Activated naive CD8-positive, alpha-beta T cell treated with anti-CD3 and anti-CD28 coated beads for 36 hours (primary cell): ENCODE results near the gene PNMA8B. TPM values are rescaled to one million over a fixed set of nuclear protein-coding genes. Genes with fewer than 3 reads are reported as not detected.

Experiments
- DNase-seq: peaks from one replicate; pipeline ENCODE4 v3.0.0; 2021
- H3K27ac Mint-ChIP-seq: one replicate; pipeline ENCODE4 v1.8.0; 2022; ENCODE audit warnings: mild to moderate bottlenecking, moderate library complexity, mixed read lengths
- H3K27me3 Mint-ChIP-seq: one replicate; pipeline ENCODE4 v1.8.0; 2022; ENCODE audit warnings: mild to moderate bottlenecking, mixed read lengths
- H3K36me3 Mint-ChIP-seq: one replicate; pipeline ENCODE4 v1.8.0; 2021; ENCODE audit warnings: mild to moderate bottlenecking, mixed read lengths
- H3K4me1 Mint-ChIP-seq: one replicate; pipeline ENCODE4 v1.8.0; 2021; ENCODE audit warnings: mixed read lengths
- H3K4me3 Mint-ChIP-seq: one replicate; pipeline ENCODE4 v1.8.0; 2022; ENCODE audit warnings: mild to moderate bottlenecking, moderate library complexity, mixed read lengths
- H3K9me3 Mint-ChIP-seq: one replicate; pipeline ENCODE4 v1.8.0; 2022; ENCODE audit warnings: mixed read lengths
- total RNA-seq, 2 experiments: library from RNA; stranded (reverse); gene quantifications; one replicate each; pipeline ENCODE4 v1.2.3, GENCODE V29; 2021

The PNMA8B gene
- total RNA-seq, 2 experiments from 2014 or later: 0.21 to 0.26 TPM

GRCh38 chr19:46461537-46461936 lies 34.1 kb downstream of the PNMA8B start:
- Mint-ChIP-seq H3K27me3 (peaks cover 1% of the 10 kb centered on the region), H3K27ac (no peak overlapping the region), H3K4me3 (no peak overlapping the region), H3K4me1 (no peaks in the 10 kb centered on the region), H3K9me3 (no peaks in the 10 kb centered on the region), H3K36me3 (no peaks in the 10 kb centered on the region)
- no peak for DNase-seq

GRCh38 chr19:46460981-46461380 lies 34.7 kb downstream of the PNMA8B start:
- Mint-ChIP-seq H3K27me3 (peaks cover 6% of the 10 kb centered on the region), H3K4me3 (no peak overlapping the region), H3K4me1 (no peaks in the 10 kb centered on the region), H3K27ac (no peak overlapping the region), H3K36me3 (no peaks in the 10 kb centered on the region), H3K9me3 (no peaks in the 10 kb centered on the region)
- no peak for DNase-seq

- no peak overlapping the region for H3K27ac Mint-ChIP-seq
- H3K36me3 Mint-ChIP-seq: no peaks in the 10 kb centered on the region
- H3K27me3 Mint-ChIP-seq: peaks cover 14% of the 10 kb centered on the region
Measured at GRCh38 chr19:46460055-46460454, 35.6 kb downstream of the PNMA8B start.

DNA sequence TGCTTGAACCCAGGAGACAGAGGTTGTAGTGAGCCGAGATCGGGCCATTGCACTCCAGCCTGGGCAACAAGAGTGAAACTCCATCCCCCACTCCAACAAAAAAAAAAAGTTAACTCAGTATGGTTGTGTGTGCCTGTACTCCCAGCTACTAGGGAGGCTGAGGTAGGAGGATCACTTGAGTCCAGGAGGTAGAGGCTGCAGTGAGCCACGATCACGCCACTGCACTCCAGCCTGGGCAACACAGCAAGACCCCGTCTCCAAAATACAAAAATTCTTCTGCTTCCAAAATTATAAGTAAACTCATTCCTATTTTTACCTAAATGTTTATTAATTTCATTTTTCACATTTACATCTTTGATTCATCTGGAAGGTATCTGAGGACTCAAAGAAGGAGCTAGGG lies 38.7 kb downstream of the PNMA8B start:
- no peaks in the 10 kb centered on the region for H3K4me1 Mint-ChIP-seq
- peaks cover 19% of the 10 kb centered on the region for H3K27me3 Mint-ChIP-seq
- H3K4me3 Mint-ChIP-seq: no peak overlapping the region
- H3K36me3 Mint-ChIP-seq: no peaks in the 10 kb centered on the region
- no peak overlapping the region for H3K27ac Mint-ChIP-seq
- no peaks in the 10 kb centered on the region for H3K9me3 Mint-ChIP-seq
- no peak for DNase-seq

More at GRCh38 chr19:46460055-46460454, 35.6 kb downstream of the PNMA8B start:
- Mint-ChIP-seq H3K4me3 (no peak overlapping the region), H3K9me3 (no peaks in the 10 kb centered on the region), H3K4me1 (no peaks in the 10 kb centered on the region)
- DNase-seq: no peak

DNA sequence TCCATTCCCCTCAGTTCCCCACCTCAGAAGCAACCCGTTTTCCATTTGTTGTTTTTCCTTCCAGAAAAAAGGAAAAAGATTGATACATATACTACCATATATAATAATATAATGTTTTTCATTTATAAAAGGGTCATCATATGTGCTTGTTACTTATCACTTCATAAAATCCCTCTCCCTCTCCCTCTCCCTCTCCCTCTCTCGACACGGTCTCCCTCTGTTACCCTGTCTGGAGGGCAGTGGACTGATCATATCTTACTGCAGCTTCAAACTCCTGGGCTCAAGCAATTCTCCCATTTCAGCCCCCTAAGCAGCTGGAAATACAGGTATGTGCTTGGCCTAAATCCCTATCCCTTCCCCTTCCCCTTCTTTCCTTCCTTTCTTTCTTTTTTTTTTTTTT lies 41.4 kb downstream of the PNMA8B start:
- Mint-ChIP-seq H3K4me3 (no peak overlapping the region), H3K9me3 (peaks cover 7% of the 10 kb centered on the region), H3K36me3 (no peaks in the 10 kb centered on the region), H3K27me3 (peaks cover 19% of the 10 kb centered on the region), H3K4me1 (no peaks in the 10 kb centered on the region), H3K27ac (no peak overlapping the region)
- DNase-seq: no peak

DNA sequence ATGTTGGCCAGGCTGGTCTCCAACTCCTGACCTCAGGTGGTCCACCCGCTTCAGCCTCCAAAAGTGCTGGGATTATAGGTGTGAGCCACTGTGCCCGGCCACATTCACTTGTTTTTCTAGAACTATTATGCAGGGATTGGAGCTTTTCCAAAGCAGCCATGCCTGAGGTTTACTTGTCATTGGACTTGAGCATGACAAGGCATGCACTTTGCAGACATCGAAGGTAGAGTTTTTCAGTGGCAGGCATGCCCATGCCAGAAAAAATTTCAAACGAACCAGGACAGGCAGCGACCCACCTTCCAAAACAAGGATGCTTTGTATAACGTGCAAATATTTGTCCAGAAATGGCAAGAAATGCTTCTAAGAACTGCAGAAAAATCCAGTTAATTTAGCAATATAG lies 42.0 kb downstream of the PNMA8B start:
- Mint-ChIP-seq H3K4me3 (no peak overlapping the region), H3K9me3 (peaks cover 9% of the 10 kb centered on the region), H3K27ac (no peak overlapping the region), H3K36me3 (no peaks in the 10 kb centered on the region), H3K4me1 (no peaks in the 10 kb centered on the region), H3K27me3 (peaks cover 19% of the 10 kb centered on the region)
- no peak for DNase-seq

- peaks cover 19% of the 10 kb centered on the region for H3K27me3 Mint-ChIP-seq
- DNase-seq: no peak
- peaks cover 9% of the 10 kb centered on the region for H3K9me3 Mint-ChIP-seq
- no peaks in the 10 kb centered on the region for H3K36me3 Mint-ChIP-seq
- no peak overlapping the region for H3K4me3 Mint-ChIP-seq
- H3K4me1 Mint-ChIP-seq: no peaks in the 10 kb centered on the region
- H3K27ac Mint-ChIP-seq: no peak overlapping the region
Measured at GRCh38 chr19:46452186-46452585, 43.5 kb downstream of the PNMA8B start.

GRCh38 chr19:46451352-46451751 lies 44.3 kb downstream of the PNMA8B start:
- H3K27me3 Mint-ChIP-seq: peaks cover 16% of the 10 kb centered on the region
- H3K36me3 Mint-ChIP-seq: no peaks in the 10 kb centered on the region
- H3K27ac Mint-ChIP-seq: no peak overlapping the region
- DNase-seq: no peak
- no peaks in the 10 kb centered on the region for H3K4me1 Mint-ChIP-seq
- H3K4me3 Mint-ChIP-seq: no peak overlapping the region
- H3K9me3 Mint-ChIP-seq: peaks cover 9% of the 10 kb centered on the region

GRCh38 chr19:46450737-46451136 lies 44.9 kb downstream of the PNMA8B start:
- no peak for DNase-seq
- no peaks in the 10 kb centered on the region for H3K36me3 Mint-ChIP-seq
- no peak overlapping the region for H3K4me3 Mint-ChIP-seq
- no peaks in the 10 kb centered on the region for H3K4me1 Mint-ChIP-seq
- no peak overlapping the region for H3K27ac Mint-ChIP-seq
- peaks cover 12% of the 10 kb centered on the region for H3K27me3 Mint-ChIP-seq
- peaks cover 9% of the 10 kb centered on the region for H3K9me3 Mint-ChIP-seq

DNA sequence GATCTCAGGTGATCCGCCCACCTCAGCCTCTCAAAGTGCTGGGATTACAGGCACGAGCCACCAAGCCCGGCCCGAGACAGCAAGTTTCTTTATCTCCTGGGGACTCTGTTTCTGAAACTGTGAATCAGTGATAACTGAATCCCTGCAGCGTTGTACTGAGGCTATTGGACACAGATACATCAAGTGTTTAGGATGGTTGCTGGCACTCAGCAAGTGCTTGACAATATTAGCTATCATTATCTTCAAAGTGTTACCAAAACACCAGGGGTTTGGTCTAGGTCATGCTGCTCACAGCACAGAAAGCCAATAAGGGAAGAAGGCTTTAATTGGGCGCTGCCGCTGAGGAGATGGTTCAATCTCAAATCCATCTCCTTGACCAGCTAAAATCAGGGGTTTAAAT lies 46.4 kb downstream of the PNMA8B start:
- Mint-ChIP-seq H3K4me3 (no peak overlapping the region), H3K36me3 (no peaks in the 10 kb centered on the region), H3K27me3 (no peaks in the 10 kb centered on the region), H3K4me1 (no peaks in the 10 kb centered on the region), H3K27ac (no peak overlapping the region), H3K9me3 (peaks cover 9% of the 10 kb centered on the region)
- no peak for DNase-seq

DNA sequence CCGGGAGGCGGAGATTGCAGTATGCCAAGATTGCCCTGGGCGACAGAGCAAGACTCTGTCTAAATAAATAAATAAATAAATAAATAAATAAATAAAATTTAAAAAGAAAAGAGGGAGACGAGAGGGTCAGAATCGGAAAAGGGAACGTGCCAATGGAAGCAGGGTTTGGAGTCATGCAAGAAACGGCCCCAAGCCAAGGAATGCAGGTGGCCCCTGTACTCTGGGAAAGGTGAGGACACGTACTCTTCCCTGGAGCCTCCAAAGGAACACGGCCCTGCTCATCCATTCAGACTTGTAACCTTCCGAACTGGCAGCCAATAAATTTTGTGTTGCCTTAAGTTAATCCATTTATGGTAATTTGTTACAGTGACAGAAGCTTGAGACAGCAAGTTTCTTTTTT lies 47.1 kb downstream of the PNMA8B start:
- H3K36me3 Mint-ChIP-seq: no peaks in the 10 kb centered on the region

DNA sequence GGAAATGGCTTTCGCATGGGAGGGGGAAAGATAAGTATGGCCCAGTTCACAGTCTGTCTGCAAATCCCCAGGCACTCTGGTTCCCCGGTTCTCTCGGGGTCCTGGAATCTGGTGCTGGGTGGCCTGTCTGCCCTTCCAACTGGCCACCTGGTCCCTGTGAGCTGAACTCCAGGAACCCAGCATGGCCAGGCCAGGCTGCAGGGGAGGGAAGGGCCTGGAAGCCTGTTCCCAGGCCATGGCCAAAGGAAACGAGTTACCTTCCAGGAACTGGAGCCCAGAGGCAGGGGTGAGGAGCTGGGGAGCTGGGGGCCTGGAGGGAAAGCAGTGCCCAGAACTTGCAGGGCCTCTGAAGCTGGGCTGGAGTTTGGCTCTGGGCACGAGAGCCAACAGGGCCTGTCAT lies 47.8 kb downstream of the PNMA8B start:
- Mint-ChIP-seq H3K36me3 (no peaks in the 10 kb centered on the region), H3K4me3 (no peak overlapping the region), H3K9me3 (peaks cover 9% of the 10 kb centered on the region), H3K27ac (no peak overlapping the region), H3K27me3 (no peaks in the 10 kb centered on the region), H3K4me1 (no peaks in the 10 kb centered on the region)
- DNase-seq: no peak

More for the DNA sequence above, 47.1 kb downstream of the PNMA8B start:
- no peak for DNase-seq
- H3K27me3 Mint-ChIP-seq: no peaks in the 10 kb centered on the region
- peaks cover 9% of the 10 kb centered on the region for H3K9me3 Mint-ChIP-seq
- no peak overlapping the region for H3K4me3 Mint-ChIP-seq
- H3K4me1 Mint-ChIP-seq: no peaks in the 10 kb centered on the region
- H3K27ac Mint-ChIP-seq: no peak overlapping the region

GRCh38 chr19:46447006-46447405 lies 48.7 kb downstream of the PNMA8B start:
- H3K27me3 Mint-ChIP-seq: no peaks in the 10 kb centered on the region
- H3K36me3 Mint-ChIP-seq: no peaks in the 10 kb centered on the region
- H3K4me1 Mint-ChIP-seq: no peaks in the 10 kb centered on the region
- no peak overlapping the region for H3K4me3 Mint-ChIP-seq
- no peak for DNase-seq
- H3K9me3 Mint-ChIP-seq: peaks cover 9% of the 10 kb centered on the region
- no peak overlapping the region for H3K27ac Mint-ChIP-seq

- H3K4me3 Mint-ChIP-seq: no peak overlapping the region
- H3K27me3 Mint-ChIP-seq: no peaks in the 10 kb centered on the region
- H3K9me3 Mint-ChIP-seq: peaks cover 9% of the 10 kb centered on the region
- no peak for DNase-seq
- no peaks in the 10 kb centered on the region for H3K36me3 Mint-ChIP-seq
- no peak overlapping the region for H3K27ac Mint-ChIP-seq
- H3K4me1 Mint-ChIP-seq: no peaks in the 10 kb centered on the region
Measured at GRCh38 chr19:46446021-46446420, 49.6 kb downstream of the PNMA8B start.

GRCh38 chr19:46442808-46443450 lies 52.7 kb downstream of the PNMA8B start:
- no peaks in the 10 kb centered on the region for H3K4me1 Mint-ChIP-seq
- no peaks in the 10 kb centered on the region for H3K36me3 Mint-ChIP-seq
- no peaks in the 10 kb centered on the region for H3K9me3 Mint-ChIP-seq
- H3K27me3 Mint-ChIP-seq: no peaks in the 10 kb centered on the region
- DNase-seq: no peak
- no peak overlapping the region for H3K27ac Mint-ChIP-seq
- no peak overlapping the region for H3K4me3 Mint-ChIP-seq

GRCh38 chr19:46441866-46442265 lies 53.8 kb downstream of the PNMA8B start:
- no peak overlapping the region for H3K27ac Mint-ChIP-seq
- DNase-seq: no peak
- no peaks in the 10 kb centered on the region for H3K4me1 Mint-ChIP-seq
- H3K27me3 Mint-ChIP-seq: no peaks in the 10 kb centered on the region
- no peaks in the 10 kb centered on the region for H3K36me3 Mint-ChIP-seq
- H3K4me3 Mint-ChIP-seq: no peak overlapping the region
- no peaks in the 10 kb centered on the region for H3K9me3 Mint-ChIP-seq
